ENCODE results near the gene TASOR.

DNA sequence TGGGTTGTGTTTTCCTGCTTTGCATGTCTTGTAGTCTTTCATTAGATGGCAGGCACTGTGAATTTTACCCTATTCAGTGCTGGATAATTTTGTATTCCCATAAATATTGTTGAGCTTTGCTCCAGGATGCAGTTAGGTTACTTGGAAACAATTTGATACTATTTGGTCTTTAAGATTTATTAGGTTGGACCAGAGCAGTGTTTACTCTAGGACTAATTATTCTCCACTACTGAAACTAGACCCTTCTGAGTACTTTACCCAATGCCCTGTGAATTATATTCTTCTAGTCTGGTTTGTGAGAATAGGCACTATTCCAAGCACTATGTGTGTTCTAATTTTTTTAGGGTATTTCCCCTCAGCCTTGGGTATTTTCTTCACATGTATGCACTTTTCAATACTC, 37.8 kb upstream of the TASOR start:
- TF ChIP-seq, protein P1, sequence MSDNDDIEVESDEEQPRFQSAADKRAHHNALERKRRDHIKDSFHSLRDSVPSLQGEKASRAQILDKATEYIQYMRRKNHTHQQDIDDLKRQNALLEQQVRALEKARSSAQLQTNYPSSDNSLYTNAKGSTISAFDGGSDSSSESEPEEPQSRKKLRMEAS (IDR thresholded peaks at IDR 0.05), result no peak
- TF ChIP-seq, protein P2, sequence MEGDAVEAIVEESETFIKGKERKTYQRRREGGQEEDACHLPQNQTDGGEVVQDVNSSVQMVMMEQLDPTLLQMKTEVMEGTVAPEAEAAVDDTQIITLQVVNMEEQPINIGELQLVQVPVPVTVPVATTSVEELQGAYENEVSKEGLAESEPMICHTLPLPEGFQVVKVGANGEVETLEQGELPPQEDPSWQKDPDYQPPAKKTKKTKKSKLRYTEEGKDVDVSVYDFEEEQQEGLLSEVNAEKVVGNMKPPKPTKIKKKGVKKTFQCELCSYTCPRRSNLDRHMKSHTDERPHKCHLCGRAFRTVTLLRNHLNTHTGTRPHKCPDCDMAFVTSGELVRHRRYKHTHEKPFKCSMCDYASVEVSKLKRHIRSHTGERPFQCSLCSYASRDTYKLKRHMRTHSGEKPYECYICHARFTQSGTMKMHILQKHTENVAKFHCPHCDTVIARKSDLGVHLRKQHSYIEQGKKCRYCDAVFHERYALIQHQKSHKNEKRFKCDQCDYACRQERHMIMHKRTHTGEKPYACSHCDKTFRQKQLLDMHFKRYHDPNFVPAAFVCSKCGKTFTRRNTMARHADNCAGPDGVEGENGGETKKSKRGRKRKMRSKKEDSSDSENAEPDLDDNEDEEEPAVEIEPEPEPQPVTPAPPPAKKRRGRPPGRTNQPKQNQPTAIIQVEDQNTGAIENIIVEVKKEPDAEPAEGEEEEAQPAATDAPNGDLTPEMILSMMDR (IDR thresholded peaks at IDR 0.05 in 2 of 3, conservative IDR thresholded peaks at IDR 0.05 in 1 of 3; ENCODE audit: borderline replicate concordance in 1 of 3, insufficient read depth in 1 of 3, low read depth in 2 of 3, low read length in 2 of 3), result no peak
- TF ChIP-seq EZH2 (IDR thresholded peaks at IDR 0.05) (no peak), POLR2A (IDR thresholded peaks at IDR 0.05; ENCODE audit: borderline replicate concordance, extremely low read depth, insufficient read depth, insufficient read length) (no peak), JUND (IDR thresholded peaks at IDR 0.05) (no peak), ZFX (IDR thresholded peaks at IDR 0.05) (no peak)
